Skeletal muscle tissue (tissue), 4 donors: ENCODE data around the gene CCDC171. TPM values are rescaled to one million over a fixed set of nuclear protein-coding genes. Genes with fewer than 3 reads are reported as not detected.
"Not testable (repeated sequence)": the region's sequence is repeated elsewhere in the genome, so short reads cannot be mapped to it uniquely, and the experiment has no call there.

ENCODE experiments used
- H3K27ac ChIP-seq: one replicate; pipeline ENCODE4 v1.7.0; 2013; ENCODE audit warnings: mild to moderate bottlenecking, low read depth, low read length, inconsistent platforms
- H3K27me3 ChIP-seq, 3 donors: one replicate each; pipeline ENCODE4 v1.7.0; 2013; ENCODE audit warnings: low read length in 3 of 3; ENCODE audit not compliant: control insufficient read depth in 3 of 3, insufficient read depth in 3 of 3
- H3K36me3 ChIP-seq, 3 donors: one replicate each; pipeline ENCODE4 v1.7.0; 2013; ENCODE audit warnings: low read length in 3 of 3; ENCODE audit not compliant: control insufficient read depth in 3 of 3, insufficient read depth in 3 of 3
- H3K4me1 ChIP-seq, 3 donors: one replicate each; pipeline ENCODE4 v1.7.0; 2013; ENCODE audit warnings: low read length in 3 of 3, mild to moderate bottlenecking in 3 of 3; ENCODE audit not compliant: control insufficient read depth in 3 of 3, insufficient read depth in 3 of 3
- H3K4me3 ChIP-seq, 3 donors: one replicate each; pipeline ENCODE4 v1.7.0; 2013; ENCODE audit warnings: low read length in 3 of 3
- H3K9ac ChIP-seq, 3 donors: one replicate each; pipeline ENCODE4 v1.7.0; 2013; ENCODE audit warnings: low read length in 3 of 3, mild to moderate bottlenecking in 3 of 3, moderate library complexity in 2 of 3, low read depth in 1 of 3
- H3K9me3 ChIP-seq, 3 donors: one replicate each; pipeline ENCODE4 v1.7.0; 2013; ENCODE audit warnings: low read length in 3 of 3; ENCODE audit not compliant: control insufficient read depth in 3 of 3
- total RNA-seq: library from RNA; depleted of rRNA; stranded (reverse); fragments of >200 nt; gene quantifications from one replicate; pipeline ENCODE4 v1.2.3, GENCODE V29; 2014
- donor health status: Osteomylitis.

Gene CCDC171
- total RNA-seq, 1 donor from 2014 or later, result 5.7 TPM

GRCh38 chr9:15522130-15522755, 30.6 kb upstream of the CCDC171 start:
- H3K9ac ChIP-seq, result no peak overlapping the region
- H3K4me1 ChIP-seq, result no peaks in the 10 kb centered on the region
- H3K9me3 ChIP-seq, result no peaks in the 10 kb centered on the region
- H3K27ac ChIP-seq, result no peak overlapping the region
- no peaks in the 10 kb centered on the region for H3K36me3 ChIP-seq
- H3K27me3 ChIP-seq, result no peaks in the 10 kb centered on the region
- H3K4me3 ChIP-seq, result no peak overlapping the region

DNA sequence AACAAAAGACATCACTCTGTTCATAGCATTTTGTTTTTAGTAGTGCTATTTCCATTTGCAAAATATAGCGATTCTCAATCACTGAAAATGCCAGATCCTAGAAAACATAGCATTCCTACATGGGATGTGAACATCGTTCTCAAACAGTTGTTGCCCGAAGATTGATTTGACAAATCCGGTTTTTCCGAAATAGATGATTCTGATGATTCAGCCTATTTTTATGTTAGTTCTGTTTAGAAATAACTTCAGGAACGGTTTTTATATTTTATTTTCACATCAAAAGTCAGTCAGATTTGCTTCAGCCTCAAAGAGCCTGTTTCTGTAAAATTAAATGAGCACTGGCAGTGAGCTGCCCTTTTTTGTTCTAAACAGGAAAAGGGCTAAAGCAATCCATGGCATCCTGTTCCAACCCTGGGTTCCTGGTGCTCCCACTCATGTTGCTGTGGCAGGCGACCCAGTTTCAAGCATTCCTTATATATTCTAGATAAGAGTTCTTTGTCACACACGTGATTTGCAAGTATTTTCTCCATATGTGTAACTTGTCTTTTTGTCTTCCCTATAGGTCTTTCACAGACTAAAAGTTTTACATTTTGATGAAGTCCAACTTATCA, 27.9 kb upstream of the CCDC171 start:
- Histone ChIP-seq H3K27ac (no peak overlapping the region), H3K9ac (no peak overlapping the region), H3K4me1 (no peaks in the 10 kb centered on the region), H3K9me3 (no peaks in the 10 kb centered on the region), H3K27me3 (no peaks in the 10 kb centered on the region), H3K4me3 (no peak overlapping the region), H3K36me3 (no peaks in the 10 kb centered on the region)

DNA sequence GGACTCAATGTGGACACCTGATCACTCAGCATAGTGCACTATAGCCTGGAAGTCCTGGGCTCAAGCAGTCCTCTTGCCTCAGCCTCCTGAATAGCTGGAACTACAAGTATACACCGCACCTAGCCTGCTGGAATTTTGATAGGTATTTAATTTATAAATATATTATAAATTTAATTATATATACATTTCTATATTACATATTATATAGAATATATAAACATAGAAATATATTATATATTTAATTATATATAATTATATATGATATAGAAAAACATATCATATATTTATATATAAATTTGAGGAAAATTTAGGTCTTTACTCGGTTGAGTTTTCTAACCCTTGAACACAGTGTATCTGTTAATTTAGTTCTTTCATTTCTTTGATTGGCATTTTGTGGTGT, 26.9 kb upstream of the CCDC171 start:
- Histone ChIP-seq H3K9me3 (no peaks in the 10 kb centered on the region), H3K36me3 (no peaks in the 10 kb centered on the region), H3K27ac (no peak overlapping the region), H3K27me3 (no peaks in the 10 kb centered on the region), H3K4me3 (no peak overlapping the region), H3K9ac (no peak overlapping the region), H3K4me1 (no peaks in the 10 kb centered on the region)

- H3K9me3 ChIP-seq, H3K27me3 ChIP-seq, H3K4me3 ChIP-seq, H3K36me3 ChIP-seq, H3K4me1 ChIP-seq, H3K9ac ChIP-seq, H3K27ac ChIP-seq: not testable (repeated sequence)
These were observed 25.8 kb upstream of the CCDC171 start for GRCh38 chr9:15527035-15527434.

DNA sequence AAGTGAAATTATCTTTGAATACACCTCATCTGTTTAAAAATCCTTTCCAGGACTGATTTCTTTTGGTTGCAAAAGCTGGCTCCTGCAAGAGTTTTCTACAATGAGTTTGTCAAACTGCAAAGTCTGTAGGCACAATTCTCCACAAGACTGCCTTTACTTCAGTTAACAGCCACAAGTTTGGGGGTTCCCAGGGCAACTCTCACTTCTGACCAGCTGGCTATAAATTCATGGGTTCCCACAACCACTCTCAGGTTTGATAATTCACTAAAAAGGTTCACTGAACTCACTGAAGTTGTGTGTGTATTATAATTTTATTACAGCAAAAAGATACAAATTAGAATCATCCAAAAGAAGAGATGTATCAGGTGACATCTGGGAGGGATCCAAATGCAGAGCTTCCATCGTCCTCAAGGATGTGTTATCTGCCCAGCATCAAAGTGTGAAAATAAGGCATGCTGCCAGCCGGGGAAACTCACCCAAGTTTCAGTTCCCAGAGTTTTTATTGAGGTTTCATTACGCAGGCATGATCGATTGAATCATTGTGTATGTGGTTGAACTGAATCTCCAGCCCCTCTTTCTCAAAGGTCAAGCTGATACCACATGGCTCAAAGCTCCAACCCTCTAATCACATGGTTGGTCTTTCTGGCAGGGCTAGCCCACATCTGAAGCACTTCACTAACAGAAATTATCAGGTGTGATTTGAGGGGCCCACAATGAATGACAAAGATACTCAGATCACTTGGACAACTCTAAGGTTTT, 23.1 kb upstream of the CCDC171 start:
- Histone ChIP-seq H3K9ac (no peak overlapping the region), H3K4me1 (no peaks in the 10 kb centered on the region), H3K36me3 (no peaks in the 10 kb centered on the region), H3K4me3 (no peak overlapping the region), H3K9me3 (no peaks in the 10 kb centered on the region), H3K27me3 (no peaks in the 10 kb centered on the region), H3K27ac (no peak overlapping the region)

DNA sequence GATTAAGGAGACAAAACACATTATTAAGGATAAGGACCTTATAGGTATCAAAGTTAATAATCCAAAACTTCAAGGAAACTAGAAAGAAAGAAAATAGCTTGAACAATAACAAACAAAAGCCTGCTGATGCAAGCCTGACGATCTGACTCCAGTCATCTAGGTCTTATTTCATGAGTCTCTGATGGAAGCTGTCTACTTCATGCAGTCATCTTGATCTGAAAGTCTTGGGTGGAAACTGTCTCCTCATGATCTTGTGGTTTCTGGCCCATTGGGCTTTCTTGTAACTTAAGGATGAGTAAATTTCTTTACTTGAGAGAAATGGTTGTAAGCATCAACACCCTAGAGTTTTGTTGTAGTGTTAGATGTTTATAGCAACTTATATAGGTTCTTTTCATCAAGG, 21.5 kb upstream of the CCDC171 start:
- Histone ChIP-seq H3K4me1 (no peaks in the 10 kb centered on the region), H3K4me3 (no peak overlapping the region), H3K27ac (no peak overlapping the region), H3K36me3 (no peaks in the 10 kb centered on the region), H3K9ac (no peak overlapping the region), H3K27me3 (no peaks in the 10 kb centered on the region), H3K9me3 (no peaks in the 10 kb centered on the region)

- H3K27ac ChIP-seq, result no peak overlapping the region
- H3K9ac ChIP-seq, result no peak overlapping the region
- no peak overlapping the region for H3K4me3 ChIP-seq
- no peaks in the 10 kb centered on the region for H3K9me3 ChIP-seq
- H3K27me3 ChIP-seq, result no peaks in the 10 kb centered on the region
- no peaks in the 10 kb centered on the region for H3K4me1 ChIP-seq
- no peaks in the 10 kb centered on the region for H3K36me3 ChIP-seq
These were observed 11.0 kb upstream of the CCDC171 start for GRCh38 chr9:15541872-15542271.

GRCh38 chr9:15542624-15543023, 10.2 kb upstream of the CCDC171 start:
- Histone ChIP-seq H3K4me1 (no peaks in the 10 kb centered on the region), H3K27ac (no peak overlapping the region)

DNA sequence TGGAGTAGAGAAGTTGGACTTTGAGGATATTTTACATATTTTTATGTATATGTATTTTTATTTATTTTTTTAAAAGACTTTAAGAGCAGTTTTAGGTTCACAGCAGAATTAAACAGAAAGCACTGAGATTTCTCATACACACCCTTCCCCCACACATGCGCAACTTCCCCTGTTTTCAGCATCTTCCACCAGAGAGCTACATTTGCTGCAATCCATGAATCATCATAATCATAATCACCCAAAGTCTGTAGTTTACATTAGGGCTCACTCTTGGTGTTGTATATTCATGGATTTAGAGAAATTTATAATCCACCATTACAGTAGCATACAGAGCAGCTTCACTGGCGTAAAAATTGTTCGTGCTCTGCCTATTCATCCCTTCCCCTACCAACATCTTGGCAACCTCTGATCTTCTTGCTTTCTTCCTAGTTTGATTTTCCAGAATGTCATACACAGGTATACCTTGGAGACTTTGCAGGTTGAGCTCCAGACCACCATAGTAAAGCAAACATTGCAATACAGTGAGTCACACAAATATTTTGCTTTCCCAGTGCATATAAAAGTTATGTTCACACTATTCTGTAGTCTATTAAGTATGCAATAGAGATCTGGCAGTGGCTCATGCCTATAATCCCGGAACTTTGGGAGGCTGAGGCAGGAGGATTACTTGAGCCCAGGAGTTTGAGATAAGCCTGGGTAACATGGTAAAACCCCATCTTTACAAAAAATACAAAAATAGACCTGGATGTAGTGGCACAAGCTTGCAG, 9.6 kb upstream of the CCDC171 start:
- Histone ChIP-seq H3K27me3 (no peaks in the 10 kb centered on the region), H3K9ac (no peak overlapping the region), H3K4me3 (no peak overlapping the region), H3K27ac (no peak overlapping the region), H3K36me3 (no peaks in the 10 kb centered on the region), H3K9me3 (no peaks in the 10 kb centered on the region), H3K4me1 (no peaks in the 10 kb centered on the region)

More at GRCh38 chr9:15542624-15543023, 10.2 kb upstream of the CCDC171 start:
- no peak overlapping the region for H3K4me3 ChIP-seq
- H3K27me3 ChIP-seq, result no peaks in the 10 kb centered on the region
- no peak overlapping the region for H3K9ac ChIP-seq
- H3K36me3 ChIP-seq, result no peaks in the 10 kb centered on the region
- no peaks in the 10 kb centered on the region for H3K9me3 ChIP-seq

- no peak overlapping the region for H3K9ac ChIP-seq
- no peaks in the 10 kb centered on the region for H3K9me3 ChIP-seq
- H3K36me3 ChIP-seq, result no peaks in the 10 kb centered on the region
- H3K27ac ChIP-seq, result no peak overlapping the region
- no peak overlapping the region for H3K4me3 ChIP-seq
- H3K27me3 ChIP-seq, result no peaks in the 10 kb centered on the region
- peaks cover 9 to 13% (median 10%) of the 10 kb centered on the region in 3 donors for H3K4me1 ChIP-seq
These were observed 3.2 kb upstream of the CCDC171 start for GRCh38 chr9:15549611-15550010.
